HL-60 (cell line): ENCODE data around the gene OTX1.

ENCODE experiments used
- TF ChIP-seq, protein P1 (sequence below): IDR thresholded peaks from one replicate; pipeline ENCODE4 v1.5.1; 2011; ENCODE audit warnings: low read length, control low read depth, inconsistent platforms; ENCODE audit not compliant: insufficient read depth
- TF ChIP-seq, protein P2 (sequence below): IDR thresholded peaks from 2 replicates; pipeline ENCODE4 v1.6.1; 2012; ENCODE audit warnings: low read depth; ENCODE audit not compliant: insufficient replicate concordance

GRCh38 chr2:63099032-63099431, 48.4 kb downstream of the OTX1 start:
- TF ChIP-seq, protein P1, sequence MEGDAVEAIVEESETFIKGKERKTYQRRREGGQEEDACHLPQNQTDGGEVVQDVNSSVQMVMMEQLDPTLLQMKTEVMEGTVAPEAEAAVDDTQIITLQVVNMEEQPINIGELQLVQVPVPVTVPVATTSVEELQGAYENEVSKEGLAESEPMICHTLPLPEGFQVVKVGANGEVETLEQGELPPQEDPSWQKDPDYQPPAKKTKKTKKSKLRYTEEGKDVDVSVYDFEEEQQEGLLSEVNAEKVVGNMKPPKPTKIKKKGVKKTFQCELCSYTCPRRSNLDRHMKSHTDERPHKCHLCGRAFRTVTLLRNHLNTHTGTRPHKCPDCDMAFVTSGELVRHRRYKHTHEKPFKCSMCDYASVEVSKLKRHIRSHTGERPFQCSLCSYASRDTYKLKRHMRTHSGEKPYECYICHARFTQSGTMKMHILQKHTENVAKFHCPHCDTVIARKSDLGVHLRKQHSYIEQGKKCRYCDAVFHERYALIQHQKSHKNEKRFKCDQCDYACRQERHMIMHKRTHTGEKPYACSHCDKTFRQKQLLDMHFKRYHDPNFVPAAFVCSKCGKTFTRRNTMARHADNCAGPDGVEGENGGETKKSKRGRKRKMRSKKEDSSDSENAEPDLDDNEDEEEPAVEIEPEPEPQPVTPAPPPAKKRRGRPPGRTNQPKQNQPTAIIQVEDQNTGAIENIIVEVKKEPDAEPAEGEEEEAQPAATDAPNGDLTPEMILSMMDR, result no peak
- TF ChIP-seq, protein P2, sequence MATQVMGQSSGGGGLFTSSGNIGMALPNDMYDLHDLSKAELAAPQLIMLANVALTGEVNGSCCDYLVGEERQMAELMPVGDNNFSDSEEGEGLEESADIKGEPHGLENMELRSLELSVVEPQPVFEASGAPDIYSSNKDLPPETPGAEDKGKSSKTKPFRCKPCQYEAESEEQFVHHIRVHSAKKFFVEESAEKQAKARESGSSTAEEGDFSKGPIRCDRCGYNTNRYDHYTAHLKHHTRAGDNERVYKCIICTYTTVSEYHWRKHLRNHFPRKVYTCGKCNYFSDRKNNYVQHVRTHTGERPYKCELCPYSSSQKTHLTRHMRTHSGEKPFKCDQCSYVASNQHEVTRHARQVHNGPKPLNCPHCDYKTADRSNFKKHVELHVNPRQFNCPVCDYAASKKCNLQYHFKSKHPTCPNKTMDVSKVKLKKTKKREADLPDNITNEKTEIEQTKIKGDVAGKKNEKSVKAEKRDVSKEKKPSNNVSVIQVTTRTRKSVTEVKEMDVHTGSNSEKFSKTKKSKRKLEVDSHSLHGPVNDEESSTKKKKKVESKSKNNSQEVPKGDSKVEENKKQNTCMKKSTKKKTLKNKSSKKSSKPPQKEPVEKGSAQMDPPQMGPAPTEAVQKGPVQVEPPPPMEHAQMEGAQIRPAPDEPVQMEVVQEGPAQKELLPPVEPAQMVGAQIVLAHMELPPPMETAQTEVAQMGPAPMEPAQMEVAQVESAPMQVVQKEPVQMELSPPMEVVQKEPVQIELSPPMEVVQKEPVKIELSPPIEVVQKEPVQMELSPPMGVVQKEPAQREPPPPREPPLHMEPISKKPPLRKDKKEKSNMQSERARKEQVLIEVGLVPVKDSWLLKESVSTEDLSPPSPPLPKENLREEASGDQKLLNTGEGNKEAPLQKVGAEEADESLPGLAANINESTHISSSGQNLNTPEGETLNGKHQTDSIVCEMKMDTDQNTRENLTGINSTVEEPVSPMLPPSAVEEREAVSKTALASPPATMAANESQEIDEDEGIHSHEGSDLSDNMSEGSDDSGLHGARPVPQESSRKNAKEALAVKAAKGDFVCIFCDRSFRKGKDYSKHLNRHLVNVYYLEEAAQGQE, result no peak
